Astrocyte (in vitro differentiated cells and primary cell): Measurements from ENCODE around the gene ZNF75A. TPM values are rescaled to one million over a fixed set of nuclear protein-coding genes. Genes with fewer than 3 reads are reported as not detected.

Source experiments
- DNase-seq: peaks from one replicate; pipeline ENCODE4 v3.0.0-alpha.2; 2010; ENCODE audit warnings: low read depth
- FAIRE-seq: peaks from 2 replicates; lab custom pipeline; 2011; peaks lifted over from hg19 to GRCh38; lab: Jason Lieb, UNC
- H2AFZ ChIP-seq: 2 replicates; pipeline ENCODE4 v1.6.0; 2012; ENCODE audit warnings: low read depth, low read length, inconsistent platforms
- H3K27ac ChIP-seq: 2 replicates; pipeline ENCODE4 v1.5.1; 2011; ENCODE audit warnings: low read depth, low read length, inconsistent platforms
- H3K27me3 ChIP-seq: 2 replicates; pipeline ENCODE4 v1.6.0; 2011; ENCODE audit warnings: low read length, inconsistent platforms; ENCODE audit not compliant: insufficient read depth
- H3K36me3 ChIP-seq: 2 replicates; pipeline ENCODE4 v1.5.1; 2011; ENCODE audit warnings: low read length, inconsistent platforms; ENCODE audit not compliant: insufficient read depth
- H3K4me1 ChIP-seq: 2 replicates; pipeline ENCODE4 v1.5.1; 2011; ENCODE audit warnings: low read length, inconsistent platforms; ENCODE audit not compliant: insufficient read depth
- H3K4me2 ChIP-seq: 2 replicates; pipeline ENCODE4 v1.6.0; 2012; ENCODE audit warnings: low read length, inconsistent platforms
- H3K4me3 ChIP-seq: 2 replicates; pipeline ENCODE4 v1.5.1; 2011; ENCODE audit warnings: low read depth, mild to moderate bottlenecking, low read length, inconsistent platforms; ENCODE audit not compliant: insufficient read depth
- H3K79me2 ChIP-seq: 2 replicates; pipeline ENCODE4 v1.6.0; 2012; ENCODE audit warnings: mild to moderate bottlenecking, low read length, inconsistent platforms; ENCODE audit not compliant: insufficient read depth
- H3K9ac ChIP-seq: 2 replicates; pipeline ENCODE4 v1.6.0; 2012; ENCODE audit warnings: mild to moderate bottlenecking, low read length, inconsistent platforms
- H3K9me3 ChIP-seq: 2 replicates; pipeline ENCODE4 v1.5.1; 2012; ENCODE audit warnings: low read depth, mild to moderate bottlenecking, low read length, inconsistent platforms; ENCODE audit not compliant: insufficient read depth
- H4K20me1 ChIP-seq: 2 replicates; pipeline ENCODE4 v1.6.0; 2012; ENCODE audit warnings: low read length, inconsistent platforms; ENCODE audit not compliant: insufficient read depth
- H3K27ac Mint-ChIP-seq: one replicate; pipeline ENCODE4 v1.8.0; 2021; ENCODE audit warnings: mild to moderate bottlenecking, mixed read lengths; ENCODE audit not compliant: unreplicated experiment
- H3K27me3 Mint-ChIP-seq: one replicate; pipeline ENCODE4 v1.8.0; 2021; ENCODE audit warnings: low read depth, mixed read lengths; ENCODE audit not compliant: unreplicated experiment
- H3K36me3 Mint-ChIP-seq: one replicate; pipeline ENCODE4 v1.8.0; 2021; ENCODE audit warnings: low read depth, mixed read lengths; ENCODE audit not compliant: unreplicated experiment
- H3K4me1 Mint-ChIP-seq: one replicate; pipeline ENCODE4 v1.8.0; 2021; ENCODE audit warnings: low read depth, mixed read lengths; ENCODE audit not compliant: unreplicated experiment
- H3K4me3 Mint-ChIP-seq: one replicate; pipeline ENCODE4 v1.8.0; 2021; ENCODE audit warnings: mild to moderate bottlenecking, moderate library complexity, mixed read lengths; ENCODE audit not compliant: unreplicated experiment
- H3K9me3 Mint-ChIP-seq: one replicate; pipeline ENCODE4 v1.8.0; 2021; ENCODE audit warnings: mild to moderate bottlenecking, mixed read lengths; ENCODE audit not compliant: unreplicated experiment
- CTCF ChIP-seq: IDR thresholded peaks from 2 replicates; pipeline ENCODE4 v1.5.1; 2011; ENCODE audit warnings: low read depth, mild to moderate bottlenecking, inconsistent platforms, low read length, moderate library complexity; ENCODE audit not compliant: insufficient read depth
- EZH2 ChIP-seq: IDR thresholded peaks from 2 replicates; pipeline ENCODE4 v1.6.1; 2012; ENCODE audit warnings: mild to moderate bottlenecking, low read length, inconsistent platforms; ENCODE audit not compliant: insufficient read depth
- total RNA-seq: library from RNA; stranded (reverse); gene quantifications from 2 replicates; pipeline ENCODE4 v1.2.1, GENCODE V29; 2021

ZNF75A gene
- total RNA-seq, 1 donor from 2014 or later: 30.5 TPM

DNA sequence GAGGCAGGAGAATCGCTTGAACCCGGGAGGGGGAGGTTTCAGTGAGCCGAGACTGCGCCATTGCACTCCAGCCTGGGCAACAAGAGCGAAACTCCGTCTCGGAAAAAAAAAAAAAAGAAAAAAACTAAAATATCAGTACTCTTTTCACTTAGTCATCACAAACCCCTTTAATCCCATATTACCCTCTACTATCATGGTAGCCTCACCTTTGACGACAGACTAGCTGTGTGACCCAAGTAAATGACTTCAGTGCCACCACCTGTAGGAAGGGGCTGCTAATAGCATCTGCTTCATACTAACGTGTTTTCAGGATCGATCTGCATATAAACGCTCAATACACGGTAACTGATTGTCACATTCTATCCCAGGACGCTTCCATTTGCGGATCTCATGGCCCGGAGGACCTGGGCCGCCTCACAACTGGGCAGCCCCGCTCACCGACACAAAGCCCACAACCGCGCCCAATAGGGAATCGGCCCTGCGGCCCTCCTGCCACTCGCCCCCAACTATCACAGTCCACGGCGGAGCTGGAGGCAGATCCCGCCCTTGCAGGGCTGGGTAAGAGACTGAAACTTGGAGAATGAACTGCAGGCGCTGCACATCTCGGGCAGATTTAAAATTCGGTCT, 23.1 kb upstream of the ZNF75A start:
- H3K9ac ChIP-seq: peak overlapping the region; percentile 97
- no peaks in the 10 kb centered on the region for H3K27me3 ChIP-seq
- peaks cover 16% of the 10 kb centered on the region for H3K4me1 Mint-ChIP-seq
- H3K27ac Mint-ChIP-seq: peak overlapping the region; percentile 97
- peak overlapping the region; percentile 91 for H3K4me2 ChIP-seq
- peak overlapping the region; percentile 100 for H3K27ac ChIP-seq
- H2AFZ ChIP-seq: peak overlapping the region; percentile 93
- TF ChIP-seq CTCF (no peak), EZH2 (no peak)
- peaks cover 11% of the 10 kb centered on the region for H3K36me3 ChIP-seq
- peaks cover 20% of the 10 kb centered on the region for H3K4me1 ChIP-seq
- peaks cover 39% of the 10 kb centered on the region for H3K79me2 ChIP-seq
- peak overlapping the region; percentile 86 for H3K4me3 ChIP-seq
- peaks cover 13% of the 10 kb centered on the region for H3K36me3 Mint-ChIP-seq
- H3K4me3 Mint-ChIP-seq: peak overlapping the region; percentile 94
- peaks cover 9% of the 10 kb centered on the region for H3K27me3 Mint-ChIP-seq
- no peak for FAIRE-seq
- H4K20me1 ChIP-seq: peaks cover 18% of the 10 kb centered on the region
- H3K9me3 ChIP-seq: no peaks in the 10 kb centered on the region
- peaks cover 3% of the 10 kb centered on the region for H3K9me3 Mint-ChIP-seq
- DNase-seq: peak; percentile 73

DNA sequence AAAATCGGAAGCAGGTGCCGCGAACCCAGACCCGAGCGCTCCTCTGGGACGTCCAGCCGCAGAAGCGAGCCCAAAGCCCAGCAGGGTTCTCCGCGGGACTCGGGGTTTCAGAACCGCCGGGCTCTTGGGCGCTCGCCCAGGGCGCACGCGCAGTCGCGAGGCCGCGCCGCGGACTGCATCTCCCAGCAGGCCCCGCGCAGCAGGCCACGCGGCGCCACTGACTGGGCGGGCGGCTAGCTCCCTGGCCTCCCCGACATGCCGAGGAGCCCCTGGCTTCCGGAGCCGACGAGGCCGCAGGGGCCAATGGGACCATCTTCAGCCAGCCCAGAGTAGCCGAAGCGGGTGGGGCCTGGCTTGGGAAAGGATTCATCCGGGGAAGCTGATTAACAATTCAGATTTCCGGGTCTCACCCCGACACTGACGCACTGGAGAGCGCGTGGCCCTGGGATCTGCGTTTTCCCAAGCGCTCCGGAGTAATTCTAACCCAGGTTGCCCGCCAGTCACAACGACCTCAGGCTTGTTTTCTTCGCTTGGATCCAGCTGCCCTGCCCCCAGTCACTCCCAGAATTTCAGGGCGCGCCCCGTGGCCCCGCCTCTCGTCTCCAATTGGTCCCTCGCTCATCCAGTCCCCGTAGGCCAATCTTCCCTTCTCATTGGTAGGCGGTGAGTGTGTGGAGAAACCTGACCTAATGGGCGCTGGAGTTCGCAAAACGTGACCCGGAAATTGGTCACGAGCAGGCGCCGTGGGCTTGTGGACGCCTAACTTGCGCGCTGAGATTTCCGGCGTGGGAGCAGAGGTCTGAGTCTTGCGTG, 22.4 kb upstream of the ZNF75A start, which contains the start of gene ZNF263:
Gene ZNF263 (plus strand): TSS at position 762 of the 813 bp plus-strand sequence. CDS start 328 bp downstream, outside the sequence.
- H3K27ac Mint-ChIP-seq: peak within 1 kb of the TSS; percentile 98
- peaks cover 19% of the 10 kb centered on the region for H3K36me3 Mint-ChIP-seq
- Histone ChIP-seq H4K20me1 (peaks cover 21% of the 10 kb centered on the region), H2AFZ (peak within 1 kb of the TSS; percentile 93), H3K4me1 (peaks cover 20% of the 10 kb centered on the region), H3K9ac (peak within 1 kb of the TSS; percentile 97), H3K4me3 (peak within 1 kb of the TSS; percentile 86), H3K27ac (peak within 1 kb of the TSS; percentile 100), H3K36me3 (peaks cover 11% of the 10 kb centered on the region), H3K79me2 (peaks cover 44% of the 10 kb centered on the region), H3K27me3 (no peaks in the 10 kb centered on the region), H3K4me2 (peak within 1 kb of the TSS; percentile 91), H3K9me3 (no peaks in the 10 kb centered on the region)
- DNase-seq: peak; percentile 96
- peaks cover 7% of the 10 kb centered on the region for H3K9me3 Mint-ChIP-seq
- peaks cover 16% of the 10 kb centered on the region for H3K4me1 Mint-ChIP-seq
- H3K27me3 Mint-ChIP-seq: peaks cover 3% of the 10 kb centered on the region
- TF ChIP-seq EZH2: no peak
- TF ChIP-seq CTCF: no peak
- peak; percentile 13 for FAIRE-seq
- peak within 1 kb of the TSS; percentile 100 for H3K4me3 Mint-ChIP-seq
